Activated naive CD8-positive, alpha-beta T cell (primary cell): Measurements from ENCODE around the gene JPT2.
"Not testable (repeated sequence)": the region's sequence is repeated elsewhere in the genome, so short reads cannot be mapped to it uniquely, and the experiment has no call there.

Experiments
- H3K27ac Mint-ChIP-seq: one replicate; pipeline ENCODE4 v1.8.0; 2021; ENCODE audit warnings: mixed read lengths
- H3K27me3 Mint-ChIP-seq: one replicate; pipeline ENCODE4 v1.8.0; 2021; ENCODE audit warnings: mixed read lengths
- H3K36me3 Mint-ChIP-seq: one replicate; pipeline ENCODE4 v1.8.0; 2021; ENCODE audit warnings: mixed read lengths
- H3K4me1 Mint-ChIP-seq: one replicate; pipeline ENCODE4 v1.8.0; 2021; ENCODE audit warnings: low read depth, mixed read lengths
- H3K4me3 Mint-ChIP-seq: one replicate; pipeline ENCODE4 v1.8.0; 2021; ENCODE audit warnings: mild to moderate bottlenecking, mixed read lengths
- H3K9me3 Mint-ChIP-seq: one replicate; pipeline ENCODE4 v1.8.0; 2021; ENCODE audit warnings: low read depth, mixed read lengths

JPT2 gene

DNA sequence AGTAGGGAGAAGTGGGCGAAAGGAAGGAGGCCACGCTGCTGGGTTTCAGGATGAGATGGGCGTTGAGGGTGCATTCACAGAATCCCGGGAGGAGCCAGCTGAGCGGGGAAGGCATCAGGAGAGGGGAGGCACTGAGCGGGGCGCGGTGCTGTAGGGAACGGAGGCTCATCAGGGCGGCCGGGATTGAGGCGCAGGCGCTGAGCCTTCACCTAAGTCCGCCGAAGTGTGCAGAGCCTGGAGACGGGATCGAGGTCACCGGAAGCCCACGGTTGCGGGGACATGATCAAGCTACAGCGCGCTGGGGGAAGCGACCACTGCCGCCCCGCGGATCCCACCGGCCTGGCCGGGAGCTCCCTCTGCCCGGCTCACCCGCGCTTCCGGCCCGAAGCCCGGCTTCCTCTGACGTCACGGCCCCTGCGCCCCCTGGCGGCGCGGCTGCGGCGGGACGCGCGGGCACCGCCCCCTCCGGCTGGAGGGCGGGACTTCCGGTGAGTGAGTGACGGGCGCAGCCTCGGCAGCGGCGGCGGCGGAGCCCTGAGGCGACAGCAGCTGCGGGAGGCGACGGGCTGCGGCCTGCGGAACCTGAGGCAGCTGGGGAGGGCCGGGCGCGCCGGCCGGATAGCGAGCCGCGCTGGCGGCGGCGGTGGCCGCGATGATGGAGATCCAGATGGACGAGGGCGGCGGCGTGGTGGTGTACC lies 27.8 kb downstream of the JPT2 start, which contains the start of gene MAPK8IP3:
MAPK8IP3 (plus strand) TSS at position 508 of the 698 bp plus-strand sequence; CDS start at position 653, 145 bp downstream.
- H3K36me3 Mint-ChIP-seq, result no peaks in the 10 kb centered on the region
- peak within 1 kb of the TSS; percentile 98 for H3K4me3 Mint-ChIP-seq
- H3K27me3 Mint-ChIP-seq, result no peaks in the 10 kb centered on the region
- H3K4me1 Mint-ChIP-seq, result peaks cover 34% of the 10 kb centered on the region
- no peaks in the 10 kb centered on the region for H3K9me3 Mint-ChIP-seq
- peak within 1 kb of the TSS; percentile 96 for H3K27ac Mint-ChIP-seq

DNA sequence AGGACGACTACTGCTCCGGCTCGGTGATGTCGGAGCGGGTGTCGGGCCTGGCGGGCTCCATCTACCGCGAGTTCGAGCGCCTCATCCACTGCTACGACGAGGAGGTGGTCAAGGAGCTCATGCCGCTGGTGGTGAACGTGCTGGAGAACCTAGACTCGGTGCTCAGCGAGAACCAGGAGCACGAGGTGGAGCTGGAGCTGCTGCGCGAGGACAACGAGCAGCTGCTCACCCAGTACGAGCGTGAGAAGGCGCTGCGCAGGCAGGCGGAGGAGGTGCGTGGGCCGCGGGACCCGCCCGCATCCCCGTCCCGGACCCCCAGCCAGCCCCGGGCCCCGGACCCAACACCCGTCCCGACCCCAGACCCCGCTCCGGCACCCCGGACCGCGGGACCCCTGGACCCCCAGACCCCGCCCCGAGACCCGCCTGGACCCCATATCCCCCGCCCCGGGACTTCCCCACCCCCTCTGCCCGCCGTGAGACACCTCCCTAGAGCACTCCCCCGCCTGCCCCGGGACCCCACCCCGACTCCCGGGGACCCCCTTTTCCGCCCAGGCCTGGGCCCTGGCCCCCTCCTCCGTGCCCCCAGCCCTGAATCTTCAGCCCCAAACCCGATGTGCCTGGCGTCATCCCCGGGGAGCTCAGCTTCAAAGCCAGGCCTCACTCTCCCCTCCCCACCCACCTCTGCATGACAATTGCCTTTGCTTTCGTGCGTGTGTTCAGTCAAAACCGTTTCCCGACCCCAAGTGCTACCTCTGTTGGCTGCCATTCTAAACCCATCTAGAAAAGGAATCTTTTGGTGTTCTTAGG lies 28.5 kb downstream of the JPT2 start:
- Mint-ChIP-seq H3K4me1 (peaks cover 34% of the 10 kb centered on the region), H3K27me3 (no peaks in the 10 kb centered on the region), H3K27ac (peak overlapping the region; percentile 83), H3K36me3 (no peaks in the 10 kb centered on the region), H3K4me3 (peak overlapping the region; percentile 90), H3K9me3 (no peaks in the 10 kb centered on the region)

DNA sequence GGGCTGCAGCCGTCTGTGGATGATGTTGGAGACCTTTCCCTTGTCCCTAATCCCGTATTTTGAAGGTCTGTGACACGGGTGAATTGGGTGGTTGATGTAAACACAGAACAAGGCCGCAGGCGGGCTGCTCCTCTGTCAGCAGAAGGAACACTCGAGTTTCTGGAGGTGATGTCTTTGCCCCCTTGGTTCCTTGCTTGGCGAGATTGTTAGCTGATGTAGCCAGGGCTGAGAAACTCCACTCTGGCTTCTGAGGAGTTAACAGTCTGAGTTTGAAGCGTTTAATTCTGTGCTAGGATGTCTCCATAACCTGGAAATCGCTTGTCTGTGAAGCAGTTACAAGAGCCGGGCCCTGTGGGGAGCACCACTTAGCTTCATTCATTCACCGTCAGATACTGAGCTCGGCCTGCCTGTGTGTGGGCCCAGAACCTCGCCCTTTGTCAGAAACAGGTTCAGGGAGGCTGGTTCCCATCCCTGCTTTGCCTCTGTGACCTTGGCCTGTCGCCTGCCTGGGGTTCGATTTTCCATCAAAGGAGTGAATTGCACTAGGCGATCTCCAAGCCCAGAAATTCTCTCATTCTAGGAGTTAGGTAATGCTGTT lies 29.2 kb downstream of the JPT2 start:
- peak overlapping the region; percentile 83 for H3K27ac Mint-ChIP-seq

DNA sequence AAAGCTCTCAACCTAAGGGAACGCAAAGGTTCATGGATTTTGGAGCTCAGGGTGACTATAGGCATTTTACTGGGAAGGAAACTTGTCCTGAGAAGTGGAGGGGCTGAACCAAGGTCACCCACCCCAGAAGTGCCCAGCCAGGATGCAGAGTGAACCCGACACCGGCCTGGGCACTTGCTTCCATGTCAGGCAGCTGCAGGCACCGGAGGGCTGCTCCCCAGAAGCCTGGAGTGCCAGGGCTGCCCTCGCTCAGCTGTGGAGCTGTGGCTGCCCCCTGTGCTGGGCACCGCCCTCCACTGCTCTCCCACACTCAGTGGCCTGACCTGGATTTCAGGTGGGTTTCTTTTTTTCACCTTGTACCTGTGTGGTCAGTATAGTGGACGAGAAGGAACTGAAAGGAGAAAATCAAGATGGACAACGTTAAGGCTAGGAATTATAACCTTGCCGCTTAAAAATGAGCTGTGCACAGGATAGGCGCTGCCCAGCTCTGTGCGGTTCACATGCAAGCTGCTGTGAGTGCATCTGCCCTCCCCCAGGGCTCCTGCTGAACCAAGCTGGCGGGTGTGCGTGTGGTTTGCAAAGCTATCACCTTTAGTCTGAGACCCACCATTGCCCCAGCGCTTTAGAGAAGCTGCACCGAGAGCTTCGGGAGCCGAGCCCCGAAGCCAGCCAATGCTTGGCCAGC lies 30.1 kb downstream of the JPT2 start:
- no peaks in the 10 kb centered on the region for H3K27me3 Mint-ChIP-seq
- no peaks in the 10 kb centered on the region for H3K9me3 Mint-ChIP-seq
- no peak overlapping the region for H3K27ac Mint-ChIP-seq
- H3K4me3 Mint-ChIP-seq, result peak overlapping the region; percentile 90
- peaks cover 39% of the 10 kb centered on the region for H3K4me1 Mint-ChIP-seq
- H3K36me3 Mint-ChIP-seq, result no peaks in the 10 kb centered on the region

More for the DNA sequence above, 29.2 kb downstream of the JPT2 start:
- Mint-ChIP-seq H3K27me3 (no peaks in the 10 kb centered on the region), H3K9me3 (no peaks in the 10 kb centered on the region), H3K36me3 (no peaks in the 10 kb centered on the region), H3K4me3 (peak overlapping the region; percentile 90), H3K4me1 (peaks cover 35% of the 10 kb centered on the region)

DNA sequence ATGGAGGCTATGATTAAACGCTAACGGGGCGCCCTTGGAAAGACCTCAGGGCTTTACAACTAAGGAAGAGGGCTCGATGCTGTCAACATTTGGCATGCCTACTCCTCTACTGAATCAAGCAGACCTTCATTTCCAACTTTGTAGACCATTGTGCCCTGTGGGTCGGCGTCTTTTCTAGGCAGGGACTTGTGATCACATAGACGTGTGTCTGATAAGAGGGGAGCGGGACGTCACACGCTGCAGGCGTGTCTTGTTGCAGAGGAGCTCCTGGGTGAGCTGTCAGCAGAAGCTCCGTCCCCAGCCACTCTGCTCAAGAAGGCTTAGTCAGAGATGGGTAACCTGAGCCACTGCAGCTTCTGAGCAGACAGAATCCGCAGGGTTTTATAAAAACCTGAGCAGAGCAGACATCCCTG lies 30.7 kb downstream of the JPT2 start:
- no peaks in the 10 kb centered on the region for H3K9me3 Mint-ChIP-seq
- H3K27me3 Mint-ChIP-seq, result no peaks in the 10 kb centered on the region
- H3K4me1 Mint-ChIP-seq, result peaks cover 43% of the 10 kb centered on the region
- H3K27ac Mint-ChIP-seq, result no peak overlapping the region
- H3K36me3 Mint-ChIP-seq, result no peaks in the 10 kb centered on the region
- peak overlapping the region; percentile 90 for H3K4me3 Mint-ChIP-seq

DNA sequence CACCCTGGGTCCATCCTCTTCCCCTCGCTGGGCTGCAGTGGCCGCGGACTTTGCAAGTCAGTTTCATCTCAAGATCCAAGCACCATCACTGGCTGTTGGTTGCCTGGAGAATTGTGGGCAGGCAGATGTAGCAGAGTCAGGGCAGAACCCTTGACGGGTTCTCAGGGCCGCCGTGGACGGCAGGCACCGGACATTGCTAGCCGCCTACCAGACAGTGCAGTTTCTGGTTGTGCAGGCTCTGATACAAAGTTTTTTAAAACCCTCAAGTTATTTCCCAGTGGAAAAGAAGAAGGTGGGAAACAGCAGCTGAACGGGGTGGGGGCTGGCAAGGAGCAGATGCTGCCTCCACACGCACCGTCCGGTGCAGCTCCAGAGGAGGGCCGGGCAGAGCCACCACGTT lies 31.3 kb downstream of the JPT2 start:
- peaks cover 45% of the 10 kb centered on the region for H3K4me1 Mint-ChIP-seq
- H3K9me3 Mint-ChIP-seq, result no peaks in the 10 kb centered on the region
- H3K27ac Mint-ChIP-seq, result no peak overlapping the region
- no peaks in the 10 kb centered on the region for H3K36me3 Mint-ChIP-seq
- H3K27me3 Mint-ChIP-seq, result no peaks in the 10 kb centered on the region
- H3K4me3 Mint-ChIP-seq, result peak overlapping the region; percentile 90

DNA sequence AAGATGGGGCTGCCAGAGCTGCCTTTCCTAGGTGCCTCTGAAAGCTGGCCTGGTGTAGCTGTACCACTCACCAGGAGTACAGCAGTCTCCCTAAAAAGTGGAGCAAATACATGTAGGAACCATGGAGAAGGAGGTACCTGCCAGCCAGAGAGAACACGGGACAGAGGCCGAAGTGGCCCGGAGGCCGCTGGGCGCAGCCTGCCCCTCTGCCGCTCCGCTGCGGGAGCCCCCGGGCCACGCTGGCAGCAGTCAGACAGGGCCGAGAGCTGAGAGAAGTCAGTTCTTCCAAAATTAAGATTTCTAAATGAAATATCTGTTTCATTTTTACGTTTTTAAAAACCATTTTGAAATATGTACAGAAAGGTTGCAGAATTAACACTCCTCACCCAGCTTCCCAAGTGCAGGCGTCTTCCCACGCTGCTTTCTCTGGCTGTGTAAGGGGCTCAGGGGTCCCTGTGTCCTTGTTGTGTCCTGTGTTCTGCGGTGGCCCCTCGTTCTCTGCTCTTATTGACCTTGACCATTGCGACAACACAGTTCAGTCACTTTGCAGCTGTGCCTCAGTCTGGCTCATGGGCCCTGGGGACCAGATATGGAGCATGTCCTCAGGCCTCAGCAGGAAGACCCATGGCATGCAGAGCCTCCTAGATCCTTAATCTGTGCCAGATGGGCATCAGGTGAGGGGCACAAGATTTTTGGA lies 32.9 kb downstream of the JPT2 start:
- Mint-ChIP-seq H3K36me3 (no peaks in the 10 kb centered on the region), H3K4me3 (no peak overlapping the region), H3K27ac (no peak overlapping the region), H3K4me1 (peaks cover 39% of the 10 kb centered on the region), H3K9me3 (no peaks in the 10 kb centered on the region), H3K27me3 (no peaks in the 10 kb centered on the region)

DNA sequence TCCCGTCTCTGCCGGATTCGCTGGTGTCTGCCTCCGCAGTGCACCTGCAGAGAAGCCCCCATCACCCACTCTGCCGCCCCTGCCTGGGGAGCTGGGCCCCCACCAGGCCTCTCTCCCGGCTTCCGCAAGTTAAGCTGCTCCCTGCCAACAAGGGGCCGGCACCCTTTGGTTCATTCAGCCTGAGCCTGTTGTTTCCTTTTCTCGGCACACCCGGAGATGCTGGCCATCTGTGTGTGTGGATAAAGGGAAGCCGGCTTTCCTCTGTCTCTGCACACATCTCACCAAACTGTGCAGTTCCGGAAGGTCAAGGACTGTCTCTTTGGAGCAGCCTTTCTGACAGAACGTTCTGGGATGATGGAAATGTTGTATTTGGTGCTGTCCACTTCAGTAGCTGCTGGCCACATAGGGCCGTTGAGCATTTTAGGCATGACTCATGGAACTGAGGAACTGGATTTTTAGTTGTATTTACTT lies 34.7 kb downstream of the JPT2 start:
- no peak overlapping the region for H3K4me3 Mint-ChIP-seq
- H3K9me3 Mint-ChIP-seq, result no peaks in the 10 kb centered on the region
- H3K36me3 Mint-ChIP-seq, result no peaks in the 10 kb centered on the region
- no peak overlapping the region for H3K27ac Mint-ChIP-seq
- H3K4me1 Mint-ChIP-seq, result peaks cover 33% of the 10 kb centered on the region
- H3K27me3 Mint-ChIP-seq, result no peaks in the 10 kb centered on the region

DNA sequence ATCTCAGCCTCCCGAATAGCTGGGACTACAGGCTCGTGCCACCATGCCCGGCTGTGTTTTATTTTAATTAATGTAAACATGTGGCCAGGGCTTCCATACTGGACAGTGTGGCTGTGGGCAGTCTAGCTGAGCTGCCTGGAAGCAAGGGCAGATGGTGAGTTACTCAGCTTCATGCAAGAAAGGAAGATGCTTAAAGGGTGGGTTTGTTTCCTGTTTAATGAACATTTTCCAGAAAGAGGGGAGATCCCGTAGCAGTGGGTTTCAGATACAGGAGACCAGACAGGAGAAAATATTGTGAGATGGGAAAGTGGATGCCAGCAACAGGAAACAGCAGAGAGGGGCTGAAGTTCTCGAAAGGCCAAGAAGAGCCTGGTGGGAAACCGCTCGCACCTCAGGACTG lies 35.3 kb downstream of the JPT2 start:
- no peaks in the 10 kb centered on the region for H3K27me3 Mint-ChIP-seq
- no peak overlapping the region for H3K27ac Mint-ChIP-seq
- H3K36me3 Mint-ChIP-seq, result no peaks in the 10 kb centered on the region
- peaks cover 28% of the 10 kb centered on the region for H3K4me1 Mint-ChIP-seq
- no peaks in the 10 kb centered on the region for H3K9me3 Mint-ChIP-seq
- H3K4me3 Mint-ChIP-seq, result no peak overlapping the region

DNA sequence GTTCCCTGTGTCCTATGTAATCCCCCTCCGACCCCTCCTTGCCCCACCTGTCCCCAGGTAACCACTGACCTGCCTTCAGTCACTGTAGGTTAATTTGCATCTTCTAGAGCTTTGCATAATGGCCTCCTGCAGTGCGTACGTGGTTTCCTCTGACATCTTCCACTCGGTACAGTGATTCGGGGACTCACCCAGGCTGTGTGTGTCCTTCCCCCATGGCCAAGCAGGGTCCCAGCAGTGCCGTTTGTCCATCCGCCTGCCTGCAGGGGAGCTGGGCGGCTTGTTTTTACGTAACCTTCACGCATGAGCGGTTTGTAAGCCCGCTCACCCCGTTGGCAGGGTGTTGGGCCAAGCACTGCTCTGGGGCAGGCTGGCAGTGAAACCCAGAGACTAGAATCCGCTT lies 35.9 kb downstream of the JPT2 start:
- H3K27ac Mint-ChIP-seq, result no peak overlapping the region
- peaks cover 25% of the 10 kb centered on the region for H3K4me1 Mint-ChIP-seq
- no peak overlapping the region for H3K4me3 Mint-ChIP-seq
- no peaks in the 10 kb centered on the region for H3K36me3 Mint-ChIP-seq
- H3K27me3 Mint-ChIP-seq, result no peaks in the 10 kb centered on the region
- H3K9me3 Mint-ChIP-seq, result no peaks in the 10 kb centered on the region

DNA sequence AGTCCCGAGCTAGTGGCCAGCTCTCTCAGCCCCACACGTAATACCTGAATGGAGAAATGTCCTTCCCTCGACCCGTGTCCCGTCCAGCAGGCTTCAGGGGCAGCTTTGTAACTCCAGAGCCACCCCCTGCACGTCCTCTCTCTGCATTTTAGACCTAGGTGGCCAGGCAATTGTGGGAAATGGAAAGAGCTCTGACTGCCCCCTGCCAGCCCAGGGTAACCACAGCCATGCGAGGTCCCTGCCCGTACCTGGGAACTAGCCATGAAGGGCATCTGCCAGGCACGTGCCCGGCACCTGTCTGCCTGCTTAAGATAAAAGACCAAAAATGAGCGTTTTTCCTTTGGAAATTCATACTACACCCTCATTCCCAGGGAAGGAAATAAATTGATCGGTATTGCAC lies 37.1 kb downstream of the JPT2 start:
- no peaks in the 10 kb centered on the region for H3K9me3 Mint-ChIP-seq
- H3K27me3 Mint-ChIP-seq, result no peaks in the 10 kb centered on the region
- H3K4me1 Mint-ChIP-seq, result peaks cover 31% of the 10 kb centered on the region
- no peak overlapping the region for H3K27ac Mint-ChIP-seq
- H3K36me3 Mint-ChIP-seq, result no peaks in the 10 kb centered on the region
- H3K4me3 Mint-ChIP-seq, result no peak overlapping the region

DNA sequence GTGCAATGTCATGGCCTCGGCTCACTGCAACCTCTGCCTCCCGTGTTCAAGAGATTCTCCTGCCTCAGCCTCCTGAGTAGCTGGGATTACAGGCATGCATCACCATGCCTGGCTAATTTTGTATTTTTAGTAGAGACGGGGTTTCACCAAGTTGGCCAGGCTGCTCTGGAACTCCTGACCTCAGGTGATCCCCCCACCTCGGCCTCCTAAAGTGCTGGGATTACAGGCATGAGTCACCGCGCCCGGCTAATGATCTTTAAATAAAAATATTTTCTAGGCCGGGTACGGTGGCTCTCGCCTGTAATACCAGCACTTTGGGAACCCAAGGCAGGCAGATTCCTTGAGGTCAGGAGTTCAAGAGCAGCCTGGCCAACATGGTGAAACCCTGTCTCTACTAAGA lies 40.2 kb downstream of the JPT2 start:
- H3K4me3 Mint-ChIP-seq, H3K36me3 Mint-ChIP-seq, H3K27me3 Mint-ChIP-seq, H3K9me3 Mint-ChIP-seq, H3K27ac Mint-ChIP-seq: not testable (repeated sequence)
- peaks cover 36% of the 10 kb centered on the region for H3K4me1 Mint-ChIP-seq

DNA sequence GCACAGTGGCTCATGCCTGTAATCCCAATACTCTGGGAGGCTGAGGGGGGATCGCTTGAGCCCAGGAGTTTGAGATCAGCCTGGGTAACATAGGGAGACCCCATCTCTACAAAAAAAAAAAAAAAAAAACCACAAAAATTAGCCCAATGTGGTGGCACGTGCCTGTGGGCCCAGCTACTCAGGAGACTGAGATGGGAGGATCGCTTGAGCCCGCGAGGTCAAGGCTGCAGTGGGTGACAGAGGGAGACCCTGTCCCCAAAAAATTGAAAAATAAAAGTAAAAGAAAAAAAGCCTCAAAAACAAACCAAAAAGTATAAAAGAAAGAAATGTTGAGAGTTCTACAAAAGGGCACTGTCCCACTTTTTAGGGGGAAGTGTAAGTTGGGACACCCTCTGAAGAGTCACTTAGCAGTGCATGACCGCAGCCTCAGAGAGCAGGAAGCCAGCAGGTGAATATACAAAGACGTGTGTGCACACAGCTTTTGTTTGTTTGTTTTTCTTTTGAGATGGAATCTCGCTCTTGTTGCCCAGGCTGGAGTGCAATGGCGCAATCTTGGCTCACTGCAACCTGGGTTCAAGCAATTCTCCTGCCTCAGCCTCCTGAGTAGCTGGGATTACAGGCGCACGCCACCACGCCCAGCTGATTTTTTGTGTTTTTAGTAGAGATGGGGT lies 41.6 kb downstream of the JPT2 start:
- H3K36me3 Mint-ChIP-seq, H3K9me3 Mint-ChIP-seq, H3K4me3 Mint-ChIP-seq, H3K27me3 Mint-ChIP-seq: not testable (repeated sequence)
- peak overlapping the region; percentile 85 for H3K27ac Mint-ChIP-seq
- H3K4me1 Mint-ChIP-seq, result peaks cover 36% of the 10 kb centered on the region

DNA sequence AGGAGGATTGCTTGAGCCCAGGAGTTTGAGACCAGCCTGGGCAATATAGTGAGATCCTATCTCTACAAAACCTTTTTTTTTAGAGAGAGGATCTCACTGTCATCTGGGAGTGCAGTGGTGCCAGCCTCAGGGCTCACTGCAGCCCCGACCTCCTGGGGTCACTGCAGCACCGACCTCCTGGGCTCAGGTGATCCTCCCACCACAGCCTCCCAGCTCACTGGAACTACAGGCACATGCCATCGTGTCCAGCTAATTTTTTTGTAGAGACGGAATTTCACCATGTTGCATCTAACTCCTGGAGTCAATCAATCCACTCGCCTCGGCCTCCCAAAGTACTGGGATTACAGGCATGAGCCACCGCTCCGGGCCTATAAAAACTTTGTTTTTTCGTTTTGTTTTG lies 43.3 kb downstream of the JPT2 start:
- H3K4me3 Mint-ChIP-seq, result no peak overlapping the region
- H3K27me3 Mint-ChIP-seq, result no peaks in the 10 kb centered on the region
- no peaks in the 10 kb centered on the region for H3K9me3 Mint-ChIP-seq
- H3K4me1 Mint-ChIP-seq, result peaks cover 34% of the 10 kb centered on the region
- no peak overlapping the region for H3K27ac Mint-ChIP-seq
- no peaks in the 10 kb centered on the region for H3K36me3 Mint-ChIP-seq
